Colonic mucosa (tissue), 4 donors: ENCODE measurements around the gene VPS35L. TPM values are rescaled to one million over a fixed set of nuclear protein-coding genes. Genes with fewer than 3 reads are reported as not detected.
"Not testable (repeated sequence)": the region's sequence is repeated elsewhere in the genome, so short reads cannot be mapped to it uniquely, and the experiment has no call there.

Experiments
- DNase-seq: peaks from one replicate; pipeline ENCODE4 v3.0.0-alpha.2; 2020
- H3K27ac ChIP-seq: fragments of 200-600 bp; one replicate; pipeline ENCODE4 v1.8.0; 2021
- H3K27me3 ChIP-seq: fragments of 200-600 bp; one replicate; pipeline ENCODE4 v1.8.0; 2021
- H3K36me3 ChIP-seq: fragments of 200-600 bp; one replicate; pipeline ENCODE4 v1.8.0; 2021
- H3K4me1 ChIP-seq: fragments of 200-600 bp; one replicate; pipeline ENCODE4 v1.8.0; 2021; ENCODE audit warnings: mild to moderate bottlenecking
- H3K4me3 ChIP-seq: fragments of 200-600 bp; one replicate; pipeline ENCODE4 v1.8.0; 2021
- H3K9ac ChIP-seq, 2 donors: one replicate each; pipeline ENCODE4 v1.7.0; 2013; ENCODE audit warnings: control low read depth in 2 of 2, low read depth in 2 of 2, low read length in 2 of 2
- H3K9me3 ChIP-seq: fragments of 200-600 bp; one replicate; pipeline ENCODE4 v1.8.0; 2021
- CTCF ChIP-seq: fragments of 200-600 bp; IDR thresholded peaks from one replicate; pipeline ENCODE4 v1.8.0; 2022; ENCODE audit warnings: antibody characterized with exemption, mild to moderate bottlenecking
- intact Hi-C: fragments of 100-400 bp; cut with DNase I; formaldehyde crosslinking; loops from one replicate; pipeline ENCODE4 v1.14.1; 2022
- total RNA-seq, 2 donors: library from RNA; stranded (reverse); fragmentation: NEBNext Ultra II Directional in 1 of 2; extraction: Animal tissue kit (Norgen Biotek cat#: 25700) in 1 of 2; gene quantifications; one replicate each; pipeline ENCODE4 v1.2.1, GENCODE V29; 2021
- donor health status: healthy.
- donor health status: DM: no; HTN: no; CAD: no.
- donor health status: DM: no; HTN: no; CAD: no.

VPS35L gene
- total RNA-seq, 2 donors from 2014 or later: 38.0 to 43.7 TPM

GRCh38 chr16:19713697-19714096 is 158.2 kb downstream of the VPS35L start:
- TF ChIP-seq CTCF: no peak
- peaks cover 4% of the 10 kb centered on the region for H3K36me3 ChIP-seq
- no peak overlapping the region for H3K4me3 ChIP-seq
- no peaks in the 10 kb centered on the region for H3K9me3 ChIP-seq
- H3K9ac ChIP-seq: no peak overlapping the region
- H3K27me3 ChIP-seq: no peaks in the 10 kb centered on the region
- peaks cover 4% of the 10 kb centered on the region for H3K4me1 ChIP-seq
- intact Hi-C loops: no loop called here
- DNase-seq: no peak
- H3K27ac ChIP-seq: no peak overlapping the region

- H3K27me3 ChIP-seq: no peaks in the 10 kb centered on the region
- TF ChIP-seq CTCF: no peak
- peak overlapping the region; percentile 81 for H3K27ac ChIP-seq
- H3K4me3 ChIP-seq: no peak overlapping the region
- intact Hi-C loops: loop anchor here (5.0 kb wide), 1 partner anchor 172 kb away; no protein-coding TSS in a partner anchor
- peaks cover 10% of the 10 kb centered on the region for H3K4me1 ChIP-seq
- H3K9ac ChIP-seq: peak overlapping the region in 1 of 2 donors; percentile 43
- no peak for DNase-seq
- no peaks in the 10 kb centered on the region for H3K9me3 ChIP-seq
- H3K36me3 ChIP-seq: no peaks in the 10 kb centered on the region
These were observed 160.1 kb downstream of the VPS35L start for GRCh38 chr16:19715566-19715965.

- peak overlapping the region; percentile 98 for H3K4me3 ChIP-seq
These were observed 160.7 kb downstream of the VPS35L start for GRCh38 chr16:19716183-19716582.

GRCh38 chr16:19716728-19717127 is 161.2 kb downstream of the VPS35L start:
- not testable (repeated sequence) for H3K36me3 ChIP-seq, H3K9me3 ChIP-seq, H3K4me1 ChIP-seq, DNase-seq, H3K27me3 ChIP-seq
- H3K27ac ChIP-seq: peak overlapping the region; percentile 81
- H3K9ac ChIP-seq: peak overlapping the region; percentile 80 to 85
- intact Hi-C loops: loop anchor here (5.0 kb wide), 1 partner anchor 171 kb away; no protein-coding TSS in a partner anchor
- H3K4me3 ChIP-seq: peak overlapping the region; percentile 98

More at GRCh38 chr16:19716183-19716582, 160.7 kb downstream of the VPS35L start:
- intact Hi-C loops: loop anchor here (5.0 kb wide), 1 partner anchor 171 kb away; no protein-coding TSS in a partner anchor
- no peaks in the 10 kb centered on the region for H3K27me3 ChIP-seq
- peak overlapping the region in 1 of 2 donors; percentile 43 for H3K9ac ChIP-seq
- peak overlapping the region; percentile 81 for H3K27ac ChIP-seq
- TF ChIP-seq CTCF: no peak
- no peaks in the 10 kb centered on the region for H3K9me3 ChIP-seq
- peaks cover 10% of the 10 kb centered on the region for H3K4me1 ChIP-seq
- no peaks in the 10 kb centered on the region for H3K36me3 ChIP-seq
- peak; percentile 74 for DNase-seq

- H3K9me3 ChIP-seq: no peaks in the 10 kb centered on the region
- peak overlapping the region; percentile 80 to 85 for H3K9ac ChIP-seq
- H3K36me3 ChIP-seq: no peaks in the 10 kb centered on the region
- no peaks in the 10 kb centered on the region for H3K27me3 ChIP-seq
- intact Hi-C loops: loop anchor here (5.0 kb wide), 1 partner anchor 170 kb away; no protein-coding TSS in a partner anchor
- no peak for TF ChIP-seq CTCF
- H3K27ac ChIP-seq: peak overlapping the region; percentile 81
- peak overlapping the region; percentile 98 for H3K4me3 ChIP-seq
- DNase-seq: no peak
- peaks cover 10% of the 10 kb centered on the region for H3K4me1 ChIP-seq
These were observed 161.8 kb downstream of the VPS35L start for GRCh38 chr16:19717314-19717713.

GRCh38 chr16:19717741-19718623 is 162.5 kb downstream of the VPS35L start, which contains the start of the genes IQCK and KNOP1:
Gene IQCK, plus strand, starts transcription at chr16:19718271. Its CDS starts 36 bp downstream, at chr16:19718307.
Gene KNOP1, minus strand, starts transcription at chr16:19718227. Its CDS starts 3,192 bp downstream, at chr16:19715035.
- no peak for TF ChIP-seq CTCF
- peak; percentile 91 for DNase-seq
- Histone ChIP-seq H3K9ac (peak within 1 kb of the TSS; percentile 80 to 85), H3K27ac (peak within 1 kb of the TSS; percentile 81), H3K4me3 (peak within 1 kb of the TSS; percentile 98), H3K36me3 (no peaks in the 10 kb centered on the region), H3K9me3 (no peaks in the 10 kb centered on the region), H3K4me1 (peaks cover 10% of the 10 kb centered on the region), H3K27me3 (no peaks in the 10 kb centered on the region)
- intact Hi-C loops: loop anchor here (5.0 kb wide), 1 partner anchor 169 kb away; no protein-coding TSS in a partner anchor
